Neutrophil (primary cell): ENCODE measurements around the gene XPR1.

Experiments
- H3K27ac ChIP-seq: fragments of 200-600 bp; sonication (generic); 2 replicates; pipeline ENCODE4 v1.5.1; 2016; ENCODE audit warnings: mild to moderate bottlenecking, moderate library complexity
- H3K27me3 ChIP-seq: fragments of 200-600 bp; sonication (generic); 2 replicates; pipeline ENCODE4 v1.6.0; 2016; ENCODE audit warnings: mild to moderate bottlenecking
- H3K36me3 ChIP-seq: fragments of 200-600 bp; sonication (generic); 2 replicates; pipeline ENCODE4 v1.5.1; 2017
- H3K4me1 ChIP-seq, 2 experiments: fragments of 200-600 bp in 1 of 2; sonication (generic) in 1 of 2; 1 replicate in 1 of 2; 2 replicates in 1 of 2; pipeline versions ENCODE4 v1.5.1 to v1.6.1; 2013 to 2016; ENCODE audit warnings: low read depth in 1 of 2, low read length in 1 of 2, mild to moderate bottlenecking in 1 of 2, moderate library complexity in 1 of 2; ENCODE audit not compliant: control insufficient read depth in 1 of 2, insufficient read depth in 1 of 2
- H3K4me3 ChIP-seq, 2 experiments: fragments of 200-600 bp in 1 of 2; sonication (generic) in 1 of 2; 1 replicate in 1 of 2; 2 replicates in 1 of 2; pipeline ENCODE4 v1.5.1; 2013 to 2016; ENCODE audit warnings: low read depth in 1 of 2, low read length in 1 of 2, mild to moderate bottlenecking in 1 of 2, moderate library complexity in 1 of 2
- H3K9me3 ChIP-seq: fragments of 200-600 bp; sonication (generic); 2 replicates; pipeline ENCODE4 v1.5.1; 2016
- CTCF ChIP-seq: fragments of 200-600 bp; sonication (generic); IDR thresholded peaks from 2 replicates; pipeline ENCODE4 v1.5.1; 2016; ENCODE audit warnings: antibody characterized with exemption

XPR1 gene

GRCh38 chr1:180933141-180933540 lies 301.3 kb downstream of the XPR1 start:
- H3K4me1 ChIP-seq, result no peaks in the 10 kb centered on the region
- no peak overlapping the region for H3K27ac ChIP-seq
- H3K4me3 ChIP-seq, result no peak overlapping the region

DNA sequence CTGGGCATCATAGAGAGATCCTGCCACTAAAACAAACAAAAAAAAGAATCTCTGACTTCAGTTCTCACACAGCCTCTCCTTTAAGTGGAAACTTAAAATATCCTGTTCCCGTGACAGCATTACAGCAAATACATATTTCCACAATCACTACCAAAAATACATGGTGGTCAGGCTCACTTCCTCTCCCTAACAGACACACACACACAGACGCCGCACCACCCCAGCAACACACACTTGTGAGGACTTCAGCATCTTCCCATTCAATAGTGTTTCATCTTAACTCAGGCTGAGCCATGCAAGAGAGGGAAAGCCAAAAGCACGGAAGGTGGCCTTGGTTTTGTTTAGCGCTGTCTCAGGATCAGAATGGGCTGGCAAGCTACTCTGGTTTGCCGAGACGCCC lies 302.7 kb downstream of the XPR1 start:
- H3K9me3 ChIP-seq, result no peaks in the 10 kb centered on the region
- no peaks in the 10 kb centered on the region for H3K36me3 ChIP-seq
- no peaks in the 10 kb centered on the region for H3K4me1 ChIP-seq
- no peak overlapping the region for H3K27ac ChIP-seq
- peaks cover 35% of the 10 kb centered on the region for H3K27me3 ChIP-seq
- no peak for TF ChIP-seq CTCF
- H3K4me3 ChIP-seq, result no peak overlapping the region

More at GRCh38 chr1:180933141-180933540, 301.3 kb downstream of the XPR1 start:
- TF ChIP-seq CTCF, result no peak
- Histone ChIP-seq H3K9me3 (no peaks in the 10 kb centered on the region), H3K27me3 (peaks cover 23% of the 10 kb centered on the region), H3K36me3 (no peaks in the 10 kb centered on the region)

DNA sequence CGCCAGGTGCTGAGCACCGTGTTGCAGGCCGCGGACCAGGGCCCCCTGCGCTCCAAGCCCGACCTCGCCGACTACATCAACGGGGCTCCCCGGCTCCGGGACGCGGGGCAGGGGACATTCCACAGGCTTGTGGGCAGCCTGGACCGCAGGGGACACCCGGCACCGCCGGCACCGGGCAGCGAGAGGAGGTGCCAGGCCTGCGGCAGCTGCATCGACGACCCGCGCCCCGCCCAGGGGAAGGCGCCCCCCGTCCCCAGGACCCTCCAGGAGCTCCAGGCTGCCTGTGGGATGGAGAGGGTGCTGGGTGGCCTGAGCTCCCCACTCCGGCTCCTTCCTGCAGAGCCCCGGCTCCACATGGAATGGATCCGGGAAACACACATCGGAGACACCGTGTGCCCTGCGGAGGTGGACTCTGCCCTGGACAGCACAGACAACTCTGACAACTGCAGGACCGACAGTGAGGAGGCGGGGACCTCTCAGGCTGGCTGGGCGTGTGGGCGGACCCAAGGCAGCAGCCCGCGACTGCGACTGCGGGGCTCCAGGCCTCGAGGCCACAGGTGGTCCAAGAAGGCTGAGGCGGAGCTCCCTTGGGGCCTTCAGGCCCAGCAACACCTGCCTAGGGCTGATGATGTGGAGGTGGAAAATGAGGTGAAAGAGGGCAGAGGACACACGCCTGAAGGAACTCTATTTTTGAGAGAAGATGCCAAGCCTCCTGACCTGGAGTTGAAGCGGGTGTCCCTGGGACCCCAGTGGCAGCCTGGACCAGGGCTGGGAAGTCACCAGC lies 303.7 kb downstream of the XPR1 start:
- H3K4me3 ChIP-seq, result no peak overlapping the region
- H3K27me3 ChIP-seq, result peaks cover 35% of the 10 kb centered on the region
- H3K9me3 ChIP-seq, result no peaks in the 10 kb centered on the region
- TF ChIP-seq CTCF, result no peak
- no peaks in the 10 kb centered on the region for H3K36me3 ChIP-seq
- no peak overlapping the region for H3K27ac ChIP-seq
- no peaks in the 10 kb centered on the region for H3K4me1 ChIP-seq

DNA sequence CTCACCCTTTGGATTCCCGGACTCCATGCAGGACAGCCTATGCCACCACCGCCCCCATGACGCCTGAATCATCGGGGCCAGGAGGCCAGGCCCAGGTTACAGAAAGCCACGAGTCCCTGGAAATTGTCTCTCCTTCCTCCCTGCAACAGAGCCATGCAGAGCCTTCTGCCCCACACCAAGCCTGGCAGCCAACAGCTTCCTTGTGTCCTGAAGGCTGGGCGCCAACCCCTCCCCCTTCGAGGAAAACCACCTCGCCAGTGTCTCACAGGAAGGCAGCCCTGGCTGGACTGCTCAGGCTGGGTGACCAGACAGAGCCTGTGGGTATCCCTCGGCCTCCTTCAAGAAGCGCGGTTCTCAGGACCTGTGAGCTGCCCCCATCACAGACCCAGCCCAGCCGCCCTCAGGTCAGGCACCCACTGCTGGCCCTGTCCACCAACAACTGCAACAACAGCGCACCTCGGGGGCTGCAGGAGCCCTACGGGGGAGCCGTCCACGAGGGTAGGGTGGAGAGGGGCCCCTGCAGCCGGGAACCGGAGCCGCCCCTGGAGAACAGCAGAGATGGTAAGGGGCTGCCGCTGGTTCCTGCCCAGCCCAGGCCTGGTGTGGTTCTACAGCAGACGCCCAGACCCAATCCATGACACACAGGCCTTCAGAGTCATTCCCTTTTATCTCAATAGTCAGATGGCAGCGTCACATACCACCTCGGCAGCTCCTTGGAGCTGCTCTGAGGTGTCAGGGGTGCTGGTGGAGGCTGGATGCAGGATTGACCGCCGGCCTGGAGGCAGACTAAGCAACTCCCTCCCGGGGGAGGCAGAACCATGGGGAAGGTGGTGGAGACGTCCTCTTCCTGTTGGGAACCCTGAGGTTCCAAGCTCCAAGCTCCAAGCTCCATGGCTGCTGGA lies 304.5 kb downstream of the XPR1 start:
- Histone ChIP-seq H3K27ac (no peak overlapping the region), H3K4me1 (no peaks in the 10 kb centered on the region), H3K36me3 (no peaks in the 10 kb centered on the region), H3K27me3 (peaks cover 35% of the 10 kb centered on the region), H3K4me3 (no peak overlapping the region), H3K9me3 (no peaks in the 10 kb centered on the region)
- no peak for TF ChIP-seq CTCF

DNA sequence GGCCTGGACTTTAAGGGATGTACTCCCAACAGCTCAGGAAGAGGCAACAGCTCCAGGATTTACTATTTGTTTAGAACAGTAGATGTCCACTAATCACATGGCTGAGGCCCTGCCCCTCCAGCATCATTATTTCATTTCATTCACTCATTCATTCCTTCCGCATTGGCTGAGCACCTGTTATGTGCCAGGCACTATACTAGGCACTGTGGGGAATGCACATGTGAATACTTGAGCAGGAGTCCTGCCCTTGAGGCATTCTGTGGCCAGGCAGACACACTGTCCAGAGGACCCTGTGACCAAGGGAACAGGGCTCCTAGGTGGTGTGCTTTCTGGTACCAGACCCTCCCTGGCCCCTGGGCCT lies 305.2 kb downstream of the XPR1 start:
- Histone ChIP-seq H3K36me3 (no peaks in the 10 kb centered on the region), H3K27ac (no peak overlapping the region), H3K4me1 (no peaks in the 10 kb centered on the region), H3K27me3 (peaks cover 35% of the 10 kb centered on the region), H3K4me3 (no peak overlapping the region), H3K9me3 (no peaks in the 10 kb centered on the region)
- no peak for TF ChIP-seq CTCF
